Mesenchymal stem cell (in vitro differentiated cells and primary cell): ENCODE results near the gene PREPL.

ENCODE experiments used
- DNase-seq: peaks from one replicate; pipeline ENCODE4 v3.0.0-alpha.2; 2013
- H2AFZ ChIP-seq: one replicate; pipeline ENCODE4 v1.6.1; 2013; ENCODE audit warnings: low read depth, mild to moderate bottlenecking, control low read depth, inconsistent platforms, low read length, moderate library complexity
- H2AK5ac ChIP-seq: 2 replicates; pipeline ENCODE4 v1.6.1; 2013; ENCODE audit warnings: low read length, moderate library complexity, mild to moderate bottlenecking, inconsistent platforms; ENCODE audit not compliant: severe bottlenecking
- H2BK120ac ChIP-seq: one replicate; pipeline ENCODE4 v1.6.1; 2013; ENCODE audit warnings: low read depth, mild to moderate bottlenecking, inconsistent platforms, low read length, moderate library complexity
- H2BK12ac ChIP-seq, 2 experiments: one replicate each; pipeline ENCODE4 v1.6.1; 2013; ENCODE audit warnings: inconsistent platforms in 2 of 2, low read length in 2 of 2, mild to moderate bottlenecking in 2 of 2, moderate library complexity in 2 of 2, control low read depth in 1 of 2
- H2BK15ac ChIP-seq: one replicate; pipeline ENCODE4 v1.6.1; 2013; ENCODE audit warnings: mild to moderate bottlenecking, low read depth, inconsistent platforms; ENCODE audit not compliant: poor library complexity, severe bottlenecking
- H2BK5ac ChIP-seq: 2 replicates; pipeline ENCODE4 v1.6.1; 2013; ENCODE audit warnings: low read depth, mild to moderate bottlenecking, low read length, control low read depth, inconsistent platforms; ENCODE audit not compliant: poor library complexity, severe bottlenecking
- H3K14ac ChIP-seq, 2 experiments: one replicate each; pipeline ENCODE4 v1.6.1; 2013; ENCODE audit warnings: inconsistent platforms in 2 of 2, low read length in 2 of 2, control low read depth in 1 of 2, mild to moderate bottlenecking in 1 of 2, moderate library complexity in 1 of 2
- H3K18ac ChIP-seq, 2 experiments: one replicate each; pipeline ENCODE4 v1.6.1; 2013; ENCODE audit warnings: inconsistent platforms in 2 of 2, low read length in 2 of 2, control low read depth in 1 of 2, low read depth in 1 of 2, mild to moderate bottlenecking in 1 of 2
- H3K23ac ChIP-seq, 2 experiments: one replicate each; pipeline ENCODE4 v1.6.1; 2013; ENCODE audit warnings: inconsistent platforms in 2 of 2, low read length in 2 of 2, mild to moderate bottlenecking in 2 of 2, moderate library complexity in 2 of 2, control low read depth in 1 of 2
- H3K27ac ChIP-seq: 2 replicates; pipeline ENCODE4 v1.5.1; 2013; ENCODE audit warnings: mild to moderate bottlenecking, moderate library complexity, low read length, control low read depth, inconsistent platforms; ENCODE audit not compliant: poor library complexity, severe bottlenecking
- H3K27me3 ChIP-seq, 2 experiments: 2 replicates each; pipeline versions ENCODE4 v1.6.1 to v1.7.0; 2013; ENCODE audit warnings: low read length in 2 of 2, mild to moderate bottlenecking in 2 of 2, moderate library complexity in 2 of 2, control low read depth in 1 of 2, inconsistent platforms in 1 of 2; ENCODE audit not compliant: control insufficient read depth in 1 of 2, insufficient read depth in 1 of 2
- H3K36me3 ChIP-seq, 2 experiments: 2 replicates each; pipeline versions ENCODE4 v1.6.1 to v1.7.0; 2013; ENCODE audit warnings: low read length in 2 of 2, control low read depth in 1 of 2, inconsistent platforms in 1 of 2, low read depth in 1 of 2, mild to moderate bottlenecking in 1 of 2; ENCODE audit not compliant: insufficient read depth in 2 of 2, control insufficient read depth in 1 of 2
- H3K4ac ChIP-seq, 2 experiments: one replicate each; pipeline ENCODE4 v1.6.1; 2013; ENCODE audit warnings: inconsistent platforms in 2 of 2, low read length in 2 of 2, mild to moderate bottlenecking in 2 of 2, moderate library complexity in 2 of 2, control low read depth in 1 of 2, low read depth in 1 of 2
- H3K4me1 ChIP-seq: 2 replicates; pipeline ENCODE4 v1.6.1; 2013; ENCODE audit warnings: low read depth, low read length, control low read depth; ENCODE audit not compliant: control insufficient read depth, insufficient read depth
- H3K4me2 ChIP-seq: 2 replicates; pipeline ENCODE4 v1.6.1; 2013; ENCODE audit warnings: low read length, mild to moderate bottlenecking, inconsistent platforms; ENCODE audit not compliant: poor library complexity, severe bottlenecking
- H3K4me3 ChIP-seq, 2 experiments: 2 replicates each; pipeline versions ENCODE4 v1.5.1 to v1.7.0; 2013; ENCODE audit warnings: low read length in 2 of 2, mild to moderate bottlenecking in 2 of 2, control low read depth in 1 of 2, low read depth in 1 of 2; ENCODE audit not compliant: insufficient read depth in 1 of 2
- H3K79me1 ChIP-seq: replicated peaks from 2 replicates; pipeline ENCODE4 v1.6.1; 2013; ENCODE audit warnings: mild to moderate bottlenecking, control low read depth, low read length, inconsistent platforms; ENCODE audit not compliant: poor library complexity, severe bottlenecking
- H3K9ac ChIP-seq: 2 replicates; pipeline ENCODE4 v1.7.0; 2013; ENCODE audit warnings: mild to moderate bottlenecking, low read length, moderate library complexity
- H3K9me3 ChIP-seq: 2 replicates; pipeline ENCODE4 v1.7.0; 2013; ENCODE audit warnings: mild to moderate bottlenecking, low read length; ENCODE audit not compliant: control insufficient read depth
- H4K8ac ChIP-seq: one replicate; pipeline ENCODE4 v1.6.1; 2013; ENCODE audit warnings: inconsistent platforms, mild to moderate bottlenecking, low read length, moderate library complexity
- H4K91ac ChIP-seq: one replicate; pipeline ENCODE4 v1.6.1; 2013; ENCODE audit warnings: mild to moderate bottlenecking, low read length, inconsistent platforms
- WGBS: methylation state at CpG from one replicate; pipeline ENCODE4 v1.1.7; 2013; ENCODE audit warnings: mixed read lengths; 5-methylcytosine and 5-hydroxymethylcytosine counted together

PREPL gene

GRCh38 chr2:44314362-44314761 is 46.9 kb downstream of the PREPL start:
- no peak for DNase-seq
- H3K9ac ChIP-seq, result no peak overlapping the region
- no peaks in the 10 kb centered on the region for H3K79me1 ChIP-seq
- no peak overlapping the region for H3K18ac ChIP-seq
- peaks cover 53% of the 10 kb centered on the region for H3K9me3 ChIP-seq
- H3K4ac ChIP-seq, result no peak overlapping the region
- no peak overlapping the region for H3K4me2 ChIP-seq
- H3K4me3 ChIP-seq, result no peak overlapping the region
- H3K27me3 ChIP-seq, result no peaks in the 10 kb centered on the region
- H2BK12ac ChIP-seq, result no peak overlapping the region
- no peak overlapping the region for H2BK15ac ChIP-seq
- H3K4me1 ChIP-seq, result no peaks in the 10 kb centered on the region
- no peak overlapping the region for H2BK5ac ChIP-seq
- H3K23ac ChIP-seq, result no peak overlapping the region
- no peak overlapping the region for H3K27ac ChIP-seq
- no peak overlapping the region for H4K91ac ChIP-seq
- no peak overlapping the region for H2AK5ac ChIP-seq
- peaks cover 21 to 90% of the 10 kb centered on the region in 2 experiments for H3K36me3 ChIP-seq
- H2BK120ac ChIP-seq, result no peak overlapping the region
- H3K14ac ChIP-seq, result no peak overlapping the region
- no peak overlapping the region for H2AFZ ChIP-seq
- H4K8ac ChIP-seq, result no peak overlapping the region

- Histone ChIP-seq H4K8ac (no peak overlapping the region), H3K9me3 (peaks cover 60% of the 10 kb centered on the region), H3K36me3 (peaks cover 17 to 52% of the 10 kb centered on the region in 2 experiments), H3K4me1 (no peaks in the 10 kb centered on the region), H3K27me3 (no peaks in the 10 kb centered on the region), H3K4me2 (no peak overlapping the region), H2AK5ac (no peak overlapping the region), H3K4me3 (peak overlapping the region in 1 of 2 experiments; percentile 52), H3K27ac (no peak overlapping the region), H3K23ac (no peak overlapping the region), H3K14ac (no peak overlapping the region), H2AFZ (no peak overlapping the region), H4K91ac (no peak overlapping the region), H2BK120ac (no peak overlapping the region), H2BK12ac (no peak overlapping the region), H3K9ac (no peak overlapping the region), H2BK5ac (no peak overlapping the region), H3K4ac (no peak overlapping the region), H3K18ac (no peak overlapping the region), H3K79me1 (no peaks in the 10 kb centered on the region), H2BK15ac (no peak overlapping the region)
- WGBS, result no CpG with 5 or more reads among the region's 1 CpG
- peak; percentile 18 for DNase-seq
Observed at GRCh38 chr2:44310287-44310686, 51.0 kb downstream of the PREPL start.

GRCh38 chr2:44305882-44306281 is 55.4 kb downstream of the PREPL start:
- H2BK12ac ChIP-seq, result no peak overlapping the region
- H3K27me3 ChIP-seq, result no peaks in the 10 kb centered on the region
- no peak overlapping the region for H3K14ac ChIP-seq
- H3K4me3 ChIP-seq, result no peak overlapping the region
- H3K23ac ChIP-seq, result no peak overlapping the region
- no peak overlapping the region for H2AFZ ChIP-seq
- no peak overlapping the region for H3K9ac ChIP-seq
- peaks cover 2% of the 10 kb centered on the region for H3K4me1 ChIP-seq
- no peaks in the 10 kb centered on the region for H3K79me1 ChIP-seq
- no peak for DNase-seq
- no peak overlapping the region for H3K4ac ChIP-seq
- no peak overlapping the region for H4K8ac ChIP-seq
- H3K36me3 ChIP-seq, result peaks cover 6 to 10% of the 10 kb centered on the region in 2 experiments
- no peak overlapping the region for H3K27ac ChIP-seq
- H3K4me2 ChIP-seq, result no peak overlapping the region
- WGBS, result 75% methylated on average over 4 of the region's 7 CpGs
- H2AK5ac ChIP-seq, result no peak overlapping the region
- peaks cover 22% of the 10 kb centered on the region for H3K9me3 ChIP-seq
- no peak overlapping the region for H3K18ac ChIP-seq
- H4K91ac ChIP-seq, result no peak overlapping the region
- H2BK5ac ChIP-seq, result no peak overlapping the region
- H2BK15ac ChIP-seq, result no peak overlapping the region
- H2BK120ac ChIP-seq, result no peak overlapping the region

GRCh38 chr2:44304258-44304657 is 57.0 kb downstream of the PREPL start:
- no peak overlapping the region for H4K8ac ChIP-seq
- H4K91ac ChIP-seq, result no peak overlapping the region
- no peak overlapping the region for H3K4me2 ChIP-seq
- H3K14ac ChIP-seq, result no peak overlapping the region
- no peaks in the 10 kb centered on the region for H3K79me1 ChIP-seq
- no peak overlapping the region for H3K4me3 ChIP-seq
- H3K9me3 ChIP-seq, result peaks cover 5% of the 10 kb centered on the region
- H2BK15ac ChIP-seq, result no peak overlapping the region
- no peak overlapping the region for H2BK5ac ChIP-seq
- no peak overlapping the region for H3K4ac ChIP-seq
- H3K36me3 ChIP-seq, result no peaks in the 10 kb centered on the region
- no peak overlapping the region for H2BK12ac ChIP-seq
- H3K27ac ChIP-seq, result no peak overlapping the region
- H3K4me1 ChIP-seq, result peaks cover 4% of the 10 kb centered on the region
- no peak overlapping the region for H3K9ac ChIP-seq
- no peak overlapping the region for H2AK5ac ChIP-seq
- H3K27me3 ChIP-seq, result peaks cover 0 to 5% of the 10 kb centered on the region in 2 experiments
- 100% methylated on average over 1 of the region's 1 CpG for WGBS
- H2BK120ac ChIP-seq, result no peak overlapping the region
- DNase-seq, result no peak
- no peak overlapping the region for H3K18ac ChIP-seq
- H3K23ac ChIP-seq, result no peak overlapping the region
- no peak overlapping the region for H2AFZ ChIP-seq
